NCI-H146 treated with DMSO at 0.1 percent for 48 hours (cell line): Measurements from ENCODE around the gene ABCC10.

Experiments used
- DNase-seq: peaks from one replicate; lab custom pipeline; 2025; ENCODE audit not compliant: unreplicated experiment; lab: John Stamatoyannopoulos, UW

The ABCC10 gene

DNA sequence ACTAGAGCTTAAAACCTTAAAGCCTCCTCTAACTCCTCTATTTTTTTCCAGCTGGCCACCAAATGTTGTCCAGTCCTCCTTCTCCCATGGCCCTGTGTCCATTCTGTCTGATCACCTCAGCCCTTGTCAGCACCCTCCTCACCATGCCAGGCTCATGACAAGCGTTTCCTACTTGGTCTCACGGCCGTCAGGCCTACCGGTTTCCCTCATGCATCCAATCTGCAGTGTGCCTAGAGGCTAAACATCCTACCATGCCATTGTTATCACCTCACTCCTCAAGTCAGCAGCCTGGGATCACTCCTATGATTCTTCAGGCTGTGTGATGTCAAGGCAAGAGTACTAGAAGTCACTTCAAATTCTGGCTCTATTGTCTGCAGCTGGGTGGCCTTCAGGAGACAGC, 40.4 kb downstream of the ABCC10 start:
- DNase-seq: no peak

- DNase-seq: no peak
These were observed 40.9 kb downstream of the ABCC10 start for GRCh38 chr6:43468240-43468639.

DNA sequence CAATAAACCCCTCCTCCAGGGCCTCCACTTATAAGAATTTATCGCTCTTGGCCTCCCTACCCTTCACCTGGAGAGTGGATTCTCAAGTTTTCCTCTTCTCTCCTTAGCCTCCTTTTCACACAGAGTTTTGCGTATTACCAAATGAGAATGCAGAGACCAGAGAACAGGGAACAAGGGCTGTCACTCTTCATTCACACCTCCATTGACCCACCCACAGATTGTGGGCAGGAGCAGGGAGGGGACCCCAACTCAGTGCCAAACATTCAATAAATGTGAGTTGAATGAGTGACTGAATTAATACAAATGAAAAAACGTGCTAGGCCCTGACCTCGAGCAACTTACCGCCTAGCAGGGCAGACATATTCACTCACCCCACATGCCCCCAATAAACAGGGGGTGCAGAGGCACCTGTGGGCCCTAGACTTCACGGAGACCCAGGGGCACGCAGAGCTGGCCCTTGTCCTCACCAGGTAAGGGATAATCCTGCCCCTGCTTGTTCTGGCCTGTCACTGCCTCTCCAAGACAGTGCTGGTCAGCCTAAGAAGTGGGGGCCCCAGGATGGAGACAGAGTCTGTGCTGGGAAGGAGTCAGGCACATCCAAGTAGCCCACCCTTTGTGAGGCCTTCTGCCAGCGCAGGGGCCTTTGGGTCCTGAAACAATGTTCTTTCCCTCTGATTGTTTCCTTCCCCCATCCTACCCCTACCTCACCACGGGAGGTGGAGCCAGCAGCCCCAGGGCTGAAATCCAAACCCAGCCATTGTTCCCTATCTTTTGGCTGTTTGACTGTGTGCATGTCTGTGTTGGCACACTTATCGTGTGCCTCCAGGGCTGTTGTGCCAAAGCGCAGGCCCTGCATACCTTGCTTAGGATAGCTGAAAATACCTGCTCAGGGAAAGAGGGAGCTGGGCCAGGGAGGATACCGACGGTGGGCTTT, 41.7 kb downstream of the ABCC10 start:
- DNase-seq: peak; percentile 84

DNA sequence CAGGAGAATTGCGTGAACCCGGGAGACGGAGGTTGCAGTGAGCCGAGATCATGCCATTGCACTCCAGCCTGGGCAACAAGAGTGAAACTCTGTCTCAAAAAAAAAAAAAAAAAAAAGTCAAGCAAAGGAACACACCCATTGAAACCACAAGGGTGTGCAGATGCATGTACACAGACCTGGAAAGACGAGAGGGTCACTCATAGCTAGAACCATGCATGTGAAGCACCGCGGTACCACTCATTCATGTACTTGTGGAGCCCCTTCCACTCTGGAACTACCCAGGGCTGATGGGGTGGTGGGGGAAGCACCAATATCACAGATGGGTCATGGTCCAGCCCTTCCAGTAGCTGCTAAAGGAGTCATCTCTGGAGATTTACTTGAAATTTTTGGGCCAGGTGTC, 42.6 kb downstream of the ABCC10 start:
- no peak for DNase-seq

- DNase-seq: no peak
These were observed 44.1 kb downstream of the ABCC10 start for GRCh38 chr6:43471399-43471798.

DNA sequence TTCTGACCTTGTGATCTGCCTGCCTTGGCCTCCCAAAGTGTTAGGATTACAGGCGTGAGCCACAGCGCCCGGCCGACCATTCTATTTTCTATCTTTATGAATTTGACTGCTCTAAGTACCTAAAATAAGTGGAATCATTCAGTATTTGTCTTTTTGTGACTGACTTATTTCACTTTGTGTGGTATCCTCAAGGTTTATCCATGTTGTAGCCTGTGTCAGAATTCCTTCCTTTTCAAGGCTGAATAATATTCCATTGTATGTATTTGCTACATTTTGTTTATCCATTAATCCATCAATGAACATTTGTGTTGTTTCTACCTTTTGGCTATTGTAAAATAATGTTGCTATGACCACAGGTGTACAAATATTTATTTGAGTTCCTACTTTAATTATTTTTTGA, 45.2 kb downstream of the ABCC10 start:
- no peak for DNase-seq

GRCh38 chr6:43475516-43475915, 48.2 kb downstream of the ABCC10 start:
- no peak for DNase-seq

DNA sequence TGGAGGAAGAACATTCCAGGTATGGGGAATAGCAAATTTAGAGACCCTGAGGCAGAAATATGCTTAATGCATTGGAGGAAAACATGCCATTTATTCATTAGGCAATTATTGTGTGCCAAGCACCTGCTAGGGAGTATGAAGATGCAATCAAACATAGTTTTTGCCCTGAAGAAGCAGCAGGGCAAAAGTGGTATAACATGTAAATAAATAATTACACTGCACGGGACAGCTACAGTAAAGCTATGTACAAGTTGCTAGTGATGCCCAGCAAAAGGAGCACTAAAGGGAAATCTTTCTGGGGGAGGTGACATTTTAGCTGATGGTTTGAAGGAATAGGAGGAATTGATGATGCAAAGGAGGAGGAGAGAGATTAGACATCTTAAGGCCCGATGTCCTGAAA, 49.4 kb downstream of the ABCC10 start:
- no peak for DNase-seq

DNA sequence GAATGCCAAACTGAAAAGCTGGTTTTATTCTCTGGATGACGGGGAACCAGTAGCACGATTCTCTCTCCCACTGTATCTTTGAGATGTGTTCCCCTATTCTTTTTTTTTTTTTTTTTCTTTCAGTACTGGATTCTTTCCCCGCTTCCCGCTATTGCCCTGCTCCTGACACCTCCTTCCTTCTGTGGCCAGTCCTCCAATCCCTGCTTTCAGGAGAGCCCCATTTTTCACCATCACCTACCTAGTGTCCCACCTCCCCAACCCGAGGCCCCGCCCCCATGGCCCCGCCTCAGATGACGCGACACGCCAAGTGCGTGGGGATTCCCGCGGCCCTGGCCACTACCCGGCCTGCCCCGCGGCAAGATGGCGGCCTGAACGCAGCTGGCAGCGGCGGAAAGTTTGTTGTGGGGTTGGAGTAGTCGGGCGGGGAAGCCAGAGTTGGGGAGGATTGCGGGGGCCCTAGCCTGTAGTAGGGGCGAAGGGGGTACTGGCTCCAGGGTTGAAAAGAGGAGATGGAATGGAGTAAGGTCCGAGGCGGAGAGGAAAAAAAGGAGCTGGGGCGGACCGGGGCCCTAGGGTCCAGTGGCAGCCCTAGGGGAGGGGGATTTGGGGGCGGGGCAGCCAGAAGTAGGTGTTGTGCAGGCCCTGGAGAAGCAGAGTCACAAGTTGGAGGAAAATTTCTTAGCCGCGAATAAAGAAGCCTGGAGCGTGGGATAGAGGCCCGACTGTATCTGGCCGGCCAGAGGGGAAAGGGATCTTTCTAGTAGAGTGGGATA, 50.1 kb downstream of the ABCC10 start, which contains the start of gene TJAP1:
TSS of gene TJAP1 (plus strand) at position 336 of the 773 bp plus-strand sequence. CDS start 21,432 bp downstream, outside the sequence.
- peak; percentile 96 for DNase-seq

DNA sequence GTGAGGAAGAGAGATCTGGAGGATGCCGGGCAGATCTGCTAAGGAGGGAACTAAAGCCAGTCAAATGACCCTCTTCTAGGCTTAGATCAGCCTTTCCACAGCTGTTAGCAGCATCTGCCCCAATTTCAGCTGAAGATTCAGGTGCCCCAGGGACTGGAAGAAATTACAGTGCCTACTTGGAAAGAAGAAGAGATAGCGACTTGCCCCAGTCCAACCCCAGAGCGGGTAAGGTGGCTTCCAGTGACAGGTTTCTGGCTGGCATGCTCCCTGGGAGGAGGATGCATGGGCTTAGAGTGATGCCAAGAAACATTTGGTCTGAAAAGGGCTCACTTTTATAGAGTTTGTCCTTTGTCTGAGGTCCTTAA, 50.6 kb downstream of the ABCC10 start:
- DNase-seq: no peak

GRCh38 chr6:43481075-43481474, 53.7 kb downstream of the ABCC10 start:
- DNase-seq: no peak

GRCh38 chr6:43481591-43482236, 54.4 kb downstream of the ABCC10 start:
- DNase-seq: no peak

GRCh38 chr6:43488667-43489276, 61.4 kb downstream of the ABCC10 start:
- no peak for DNase-seq

DNA sequence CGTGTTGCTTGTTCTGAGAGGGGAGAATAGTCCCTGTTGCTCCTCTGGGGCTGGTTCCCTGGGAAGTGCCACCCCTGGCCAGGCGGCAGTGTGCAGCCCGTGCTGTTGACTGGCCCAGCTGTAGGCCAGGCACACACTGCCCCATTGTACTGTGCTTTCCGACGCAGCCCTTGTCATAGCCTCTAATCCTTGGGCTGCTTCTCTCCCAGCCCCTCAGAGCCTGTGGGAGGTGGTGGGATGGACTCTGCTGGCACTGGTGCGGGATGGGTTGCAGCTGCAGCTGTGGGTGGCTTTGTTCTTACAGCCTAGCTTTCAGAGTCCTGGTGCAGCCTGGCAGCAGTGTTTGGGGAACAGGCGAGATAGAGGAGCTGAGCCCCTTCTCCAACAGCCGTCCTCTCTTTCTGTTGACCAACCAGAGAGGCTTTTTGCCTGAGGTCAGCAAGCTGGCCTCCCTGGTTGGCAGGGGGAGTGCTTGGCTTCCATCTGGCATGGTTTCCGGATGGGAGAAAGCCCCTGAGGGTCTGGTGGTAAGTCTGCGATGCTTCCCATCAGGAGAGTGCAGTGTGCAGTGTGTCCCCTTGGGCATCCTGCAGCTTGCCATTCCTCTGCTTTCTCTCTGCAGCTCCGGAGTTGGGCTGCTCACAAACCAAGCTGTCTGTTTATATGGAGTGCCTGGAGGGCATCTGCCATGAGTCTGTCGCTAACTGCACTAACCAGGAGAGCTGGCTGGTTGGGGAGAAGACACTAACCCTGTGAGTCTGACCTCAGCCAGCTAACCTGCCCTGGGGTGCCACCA, 62.1 kb downstream of the ABCC10 start:
- no peak for DNase-seq

- DNase-seq: no peak
These were observed 63.2 kb downstream of the ABCC10 start for GRCh38 chr6:43490523-43490939.

DNA sequence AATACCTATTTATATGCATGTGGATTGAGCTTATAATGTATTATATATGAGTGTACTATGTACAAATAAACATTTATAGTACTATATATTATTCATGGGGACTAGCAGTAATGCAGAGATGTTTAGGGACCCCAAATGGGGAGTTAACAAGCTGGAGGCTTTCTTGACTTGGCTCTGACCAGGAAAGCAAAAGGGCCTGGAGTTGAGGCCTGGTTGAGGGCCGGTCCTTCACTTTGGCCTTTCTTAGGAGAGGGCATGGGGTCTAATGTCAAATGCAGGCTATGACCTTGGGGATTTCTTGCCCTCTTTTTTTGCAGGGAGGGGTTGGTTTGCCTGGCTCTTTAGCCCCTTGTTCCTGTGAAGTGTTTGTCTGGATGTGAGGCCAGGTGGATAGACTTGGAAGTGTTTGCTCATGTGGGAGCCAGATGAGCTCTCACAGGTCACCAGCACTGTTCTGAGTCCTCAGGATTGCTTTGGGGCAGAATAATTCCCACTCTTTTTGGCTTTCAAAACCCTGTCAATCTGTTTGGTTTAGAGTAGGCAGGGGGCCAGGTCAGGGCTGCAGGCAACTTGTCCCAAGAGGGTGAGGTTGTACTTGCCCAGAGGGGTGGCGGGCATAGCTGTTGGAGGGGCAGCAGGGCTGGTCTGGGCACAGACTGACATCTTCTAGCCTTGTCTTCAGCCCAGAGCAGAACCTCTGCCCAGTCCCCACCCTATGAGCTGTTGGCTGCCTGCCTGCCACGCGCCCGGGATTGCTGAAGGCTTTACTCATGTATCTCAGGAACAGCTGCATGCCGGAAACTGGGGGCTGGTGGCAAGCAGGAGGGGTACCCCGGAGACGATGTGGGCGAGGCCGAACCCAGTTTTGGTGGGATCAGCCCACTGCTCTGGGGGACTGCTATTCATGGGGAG, 64.7 kb downstream of the ABCC10 start:
- DNase-seq: no peak

GRCh38 chr6:43492673-43493072, 65.3 kb downstream of the ABCC10 start:
- no peak for DNase-seq

GRCh38 chr6:43493230-43493629, 65.9 kb downstream of the ABCC10 start:
- no peak for DNase-seq

DNA sequence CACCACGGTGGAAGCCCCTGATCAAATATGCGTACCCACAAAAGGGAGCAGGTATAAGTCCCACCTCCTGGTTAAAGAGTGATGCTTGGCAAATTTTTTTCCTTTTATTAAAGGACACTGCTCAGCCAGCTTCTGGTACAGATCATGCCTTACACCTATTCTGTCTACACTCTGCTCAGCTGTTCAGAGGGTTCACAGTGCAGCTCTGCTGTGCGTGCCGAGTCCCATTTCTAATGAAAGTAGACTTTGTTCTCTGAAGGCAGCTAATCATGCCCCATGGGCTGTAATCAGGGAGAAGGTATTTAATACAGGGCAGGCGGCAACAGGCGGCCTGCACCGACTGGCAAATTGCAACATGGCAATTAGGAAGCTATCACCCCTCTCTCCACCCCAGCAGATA, 66.5 kb downstream of the ABCC10 start:
- no peak for DNase-seq
